SKM-1 (cell line): ENCODE results near the gene GALE.
A peak's percentile ranks its signal among the peaks of the same experiment; 100 is the strongest.
"Not testable (repeated sequence)": the region's sequence is repeated elsewhere in the genome, so short reads cannot be mapped to it uniquely, and the experiment has no call there.

Experiments used
- DNase-seq: peaks from one replicate; lab custom pipeline; 2025; ENCODE audit not compliant: unreplicated experiment; lab: John Stamatoyannopoulos, UW

Gene GALE

GRCh38 chr1:23800400-23801337, at the start of gene GALE:
Gene GALE, minus strand, starts transcription at chr1:23800754. Its CDS starts 1,747 bp downstream, at chr1:23799007.
- DNase-seq, result peak; percentile 91

GRCh38 chr1:23848673-23849616, 48.4 kb upstream of the GALE start:
- no peak for DNase-seq

DNA sequence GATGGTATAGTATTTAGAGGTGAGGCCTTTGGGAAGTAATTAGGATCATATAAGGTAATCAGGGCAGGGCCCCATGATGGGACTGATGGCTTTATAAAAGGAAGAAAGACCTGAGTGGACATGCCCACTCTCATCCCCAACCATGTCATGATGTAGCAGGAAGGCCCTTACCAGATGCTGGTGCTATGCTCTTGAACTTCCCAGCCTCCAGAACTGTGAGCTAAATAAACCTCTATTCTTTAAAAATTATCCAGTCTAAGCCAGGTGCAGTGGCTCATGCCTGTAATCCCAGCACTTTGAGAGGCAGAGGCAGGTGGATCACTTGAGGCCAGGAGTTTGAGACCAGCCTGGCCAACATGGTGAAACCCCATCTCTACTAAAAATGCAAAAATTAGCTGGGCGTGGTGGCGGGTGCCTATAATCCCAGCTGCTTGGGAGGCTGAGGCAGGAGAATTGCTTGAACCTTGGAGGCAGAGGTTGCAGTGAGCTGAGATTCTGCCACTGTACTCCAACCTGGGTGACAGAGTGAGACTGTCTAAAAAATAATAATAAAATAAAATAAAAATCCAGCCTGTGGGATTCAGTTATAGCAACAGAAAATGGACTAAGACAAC, 47.0 kb upstream of the GALE start:
- DNase-seq, result not testable (repeated sequence)

GRCh38 chr1:23845163-23845562, 44.6 kb upstream of the GALE start:
- DNase-seq, result no peak

DNA sequence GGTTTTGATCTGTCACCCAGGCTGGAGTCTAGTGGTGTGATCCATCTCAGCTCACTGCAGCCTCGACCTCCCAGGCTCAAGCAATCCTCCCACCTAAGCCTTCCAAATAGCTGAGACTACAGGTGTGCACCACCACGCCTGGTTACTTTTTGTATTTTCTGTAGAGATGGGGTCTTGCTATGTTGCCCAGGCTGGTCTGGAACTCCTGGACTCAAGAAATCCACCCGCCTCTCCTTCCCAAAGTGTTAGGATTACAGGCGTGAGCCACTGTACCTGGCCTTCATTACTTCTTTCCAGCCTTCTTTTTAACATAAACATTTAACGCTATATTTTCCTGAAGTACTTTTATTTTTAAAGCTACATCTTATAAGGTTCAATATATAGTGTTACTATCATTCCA, 43.1 kb upstream of the GALE start:
- DNase-seq, result no peak

DNA sequence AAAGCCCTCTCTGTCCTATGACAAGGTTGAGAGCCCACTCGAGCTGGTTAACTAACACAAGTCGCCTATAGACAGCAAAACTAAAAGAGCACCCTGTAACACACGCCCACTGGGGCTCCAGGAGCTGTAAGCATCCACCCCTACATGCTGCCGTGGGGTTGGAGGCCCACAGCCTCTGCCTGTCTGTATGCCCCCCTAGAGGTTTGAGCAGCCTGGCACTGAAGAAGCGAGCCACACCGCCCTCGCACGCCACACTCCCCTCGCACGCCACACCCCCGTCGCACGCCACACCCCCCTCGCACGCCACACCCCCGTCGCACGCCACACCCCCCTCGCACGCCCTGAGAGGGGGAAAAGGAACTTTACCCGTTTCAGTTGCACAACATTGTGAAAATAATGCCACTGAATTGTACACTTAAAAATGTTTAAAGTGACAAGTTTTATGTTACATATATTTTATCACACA, 37.9 kb upstream of the GALE start:
- no peak for DNase-seq

DNA sequence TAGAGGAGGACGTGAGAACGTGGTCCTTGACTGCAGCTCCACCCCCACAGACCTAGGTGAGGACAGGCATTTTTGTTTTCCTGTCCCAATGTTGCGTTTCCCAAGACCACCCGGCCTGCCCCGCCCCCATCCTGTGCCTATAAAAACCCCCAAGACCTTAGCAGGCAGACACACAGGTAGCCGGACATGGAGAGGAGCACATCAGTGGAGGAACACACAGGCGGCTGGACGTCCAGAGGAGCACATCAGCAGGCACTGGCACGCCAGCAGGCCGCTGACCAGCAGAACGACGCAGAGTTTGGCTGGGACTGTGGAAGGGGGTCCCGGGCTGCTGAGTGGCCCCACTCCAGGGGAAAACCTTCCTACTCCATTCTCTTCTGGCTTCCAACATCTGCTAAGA, 37.4 kb upstream of the GALE start:
- DNase-seq, result no peak

DNA sequence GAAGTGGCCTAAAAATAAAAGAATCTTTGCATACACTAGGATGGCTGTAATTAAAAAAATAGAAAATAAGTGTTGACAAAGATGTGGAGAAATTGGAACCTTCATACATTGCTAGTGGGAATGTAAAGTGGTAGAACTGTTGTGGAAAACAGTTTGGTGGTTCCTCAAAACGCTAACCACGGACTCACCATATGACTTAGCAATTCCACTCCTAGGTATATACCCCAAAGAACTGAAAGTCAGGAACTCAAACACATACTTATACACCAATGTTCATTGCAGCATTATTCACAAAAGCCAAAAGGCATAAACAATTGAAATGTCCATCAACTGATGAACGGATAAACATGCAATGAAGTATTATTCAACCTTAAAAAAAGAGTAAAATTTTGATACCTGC, 35.5 kb upstream of the GALE start:
- no peak for DNase-seq

- DNase-seq, result not testable (repeated sequence)
Measured at GRCh38 chr1:23834156-23834555, 33.6 kb upstream of the GALE start.

- DNase-seq, result no peak
Measured at GRCh38 chr1:23827717-23828116, 27.2 kb upstream of the GALE start.

DNA sequence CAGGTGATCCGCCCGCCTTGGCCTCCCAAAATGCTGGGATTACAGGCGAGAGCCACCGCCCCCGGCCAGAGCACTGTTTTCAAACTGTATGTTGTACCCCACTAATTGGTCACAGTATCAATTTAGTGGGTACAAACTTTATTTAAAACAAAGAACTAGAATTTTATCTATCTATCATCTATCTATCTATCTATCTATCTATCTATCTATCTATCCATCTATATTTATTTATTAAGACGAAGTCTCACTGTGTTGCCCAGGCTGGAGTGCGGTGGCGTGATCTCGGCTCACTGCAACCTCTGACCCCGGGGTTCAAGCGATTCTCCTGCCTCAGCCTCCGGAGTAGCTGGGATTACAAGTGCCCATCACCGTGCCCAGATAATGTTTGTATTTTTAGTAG, 26.0 kb upstream of the GALE start:
- not testable (repeated sequence) for DNase-seq

- DNase-seq, result no peak
Measured at GRCh38 chr1:23825762-23826522, 25.4 kb upstream of the GALE start.

DNA sequence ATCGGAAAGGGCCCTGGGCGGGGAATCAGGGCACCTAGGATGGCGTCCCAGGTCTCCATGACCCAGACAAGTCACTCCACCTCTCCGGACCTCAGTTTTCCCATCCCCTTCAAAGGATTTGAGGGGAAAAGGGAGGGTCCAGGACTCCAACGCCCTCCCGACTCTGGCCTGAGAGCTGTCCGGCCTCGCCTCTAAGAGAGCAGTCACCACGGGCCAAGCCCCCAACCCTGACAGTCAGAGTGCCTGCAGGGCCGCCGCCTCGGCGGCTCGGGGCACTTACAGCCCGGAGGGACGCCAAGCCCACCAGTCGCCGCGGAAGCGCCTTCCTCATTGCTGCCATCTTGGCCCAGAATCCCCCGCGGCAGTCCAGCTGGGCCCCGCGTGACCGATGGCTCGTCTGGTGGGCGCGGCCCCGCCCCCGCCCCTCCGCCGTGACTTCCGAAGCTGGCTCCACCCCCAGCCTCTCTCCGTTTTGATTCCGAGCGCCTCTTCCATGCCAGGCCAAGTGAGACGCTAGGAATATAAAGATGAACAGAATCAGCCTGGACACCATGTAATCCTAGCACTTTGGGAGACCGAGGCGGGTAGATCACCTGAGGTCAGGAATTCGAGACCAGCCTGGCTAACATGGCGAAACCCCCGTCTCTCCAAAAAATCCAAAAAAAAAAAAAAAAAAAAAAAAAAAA, 24.7 kb upstream of the GALE start, which contains the start of gene HMGCL:
HMGCL (minus strand) TSS at position 354 of the 686 bp plus-strand sequence; CDS start at position 340, 14 bp downstream.
- DNase-seq, result peak; percentile 64

- DNase-seq, result no peak
Measured at GRCh38 chr1:23824711-23825075, 24.1 kb upstream of the GALE start.

DNA sequence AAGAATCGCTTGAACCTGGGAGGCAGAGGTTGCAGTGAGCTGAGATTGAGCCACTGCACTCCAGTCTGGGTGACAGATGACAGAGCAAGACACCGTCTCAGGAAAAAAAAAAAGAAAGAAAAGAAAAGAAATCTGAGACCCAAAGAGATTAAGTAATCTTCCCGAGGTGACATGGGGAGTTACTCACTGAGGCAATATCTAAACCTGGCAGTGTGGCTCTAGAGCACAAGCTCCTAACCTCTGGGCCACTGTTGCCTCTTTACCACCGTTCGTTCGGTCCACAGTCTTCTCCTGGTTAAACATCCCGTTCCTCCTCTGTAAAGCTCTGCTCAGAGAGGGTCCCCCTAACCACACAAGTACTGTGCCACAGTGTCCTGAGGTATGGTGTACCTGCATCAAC, 23.2 kb upstream of the GALE start:
- no peak for DNase-seq

- DNase-seq, result no peak
Measured at GRCh38 chr1:23817633-23818032, 17.1 kb upstream of the GALE start.

DNA sequence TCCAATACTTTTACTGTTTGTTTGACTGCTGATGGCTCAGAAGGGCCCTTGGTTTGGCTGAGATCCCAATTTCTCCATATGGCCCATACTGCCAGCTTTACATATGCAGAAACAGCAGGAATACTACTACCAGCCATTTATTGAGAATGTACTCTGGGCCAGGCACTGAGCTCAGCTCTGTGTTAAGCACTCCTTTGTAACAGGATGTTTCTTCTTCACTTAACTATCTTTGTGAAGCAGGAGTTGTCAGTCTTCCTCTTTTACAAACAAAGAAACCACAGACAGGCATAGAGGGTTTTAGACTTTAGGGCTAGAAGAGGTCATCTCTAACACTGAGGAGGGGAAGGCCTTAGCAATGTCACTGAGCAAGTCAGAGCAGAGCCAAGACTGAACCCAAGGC, 16.4 kb upstream of the GALE start:
- DNase-seq, result peak; percentile 45

- DNase-seq, result no peak
Measured at GRCh38 chr1:23816361-23816760, 15.8 kb upstream of the GALE start.

- no peak for DNase-seq
Measured at GRCh38 chr1:23814016-23814415, 13.5 kb upstream of the GALE start.
